DOHH2 (cell line): Measurements from ENCODE around the gene MIB2.

ENCODE experiments used
- H3F3A ChIP-seq: fragments of 200-600 bp; sonication (generic), shearing (Covaris generic); 2 replicates; pipeline ENCODE4 v1.6.0; 2016; ENCODE audit warnings: antibody characterized with exemption, mild to moderate bottlenecking; ENCODE audit not compliant: control insufficient read depth, insufficient read depth
- H3K27ac ChIP-seq: fragments of 200-600 bp; sonication (generic); 2 replicates; pipeline ENCODE4 v1.5.1; 2014; ENCODE audit warnings: low read depth, mild to moderate bottlenecking, low read length, moderate library complexity
- H3K27me3 ChIP-seq: fragments of 200-600 bp; sonication (generic); 2 replicates; pipeline ENCODE4 v1.6.1; 2014; ENCODE audit warnings: mild to moderate bottlenecking, low read length, mixed read lengths; ENCODE audit not compliant: control insufficient read depth
- H3K36me3 ChIP-seq: fragments of 200-600 bp; sonication (generic); 2 replicates; pipeline ENCODE4 v1.6.1; 2014; ENCODE audit warnings: mild to moderate bottlenecking, low read length, moderate library complexity, mixed read lengths; ENCODE audit not compliant: control insufficient read depth
- H3K4me1 ChIP-seq: fragments of 200-600 bp; sonication (generic); 2 replicates; pipeline ENCODE4 v1.6.1; 2014; ENCODE audit warnings: mild to moderate bottlenecking, low read length, mixed read lengths; ENCODE audit not compliant: control insufficient read depth
- H3K4me2 ChIP-seq: fragments of 200-600 bp; sonication (generic); 2 replicates; pipeline ENCODE4 v1.6.0; 2014; ENCODE audit warnings: mild to moderate bottlenecking, low read length, moderate library complexity
- H3K4me3 ChIP-seq: fragments of 200-600 bp; sonication (generic); 2 replicates; pipeline ENCODE4 v1.5.1; 2014; ENCODE audit warnings: mild to moderate bottlenecking, low read length, mixed read lengths
- H3K79me2 ChIP-seq: fragments of 200-600 bp; sonication (generic); 2 replicates; pipeline ENCODE4 v1.6.1; 2014; ENCODE audit warnings: mild to moderate bottlenecking, low read length, mixed read lengths; ENCODE audit not compliant: control insufficient read depth
- H3K9me2 ChIP-seq: fragments of 200-600 bp; sonication (generic); replicated peaks from 2 replicates; pipeline ENCODE4 v1.6.1; 2014; ENCODE audit warnings: mild to moderate bottlenecking, low read length, mixed read lengths; ENCODE audit not compliant: control insufficient read depth
- H3K9me3 ChIP-seq: fragments of 200-600 bp; sonication (generic); 2 replicates; pipeline ENCODE4 v1.6.1; 2014; ENCODE audit warnings: antibody characterized with exemption, low read length, mixed read lengths; ENCODE audit not compliant: control insufficient read depth, insufficient read depth
- H4K20me1 ChIP-seq: fragments of 200-600 bp; sonication (generic); 2 replicates; pipeline ENCODE4 v1.6.0; 2014; ENCODE audit warnings: low read depth, mild to moderate bottlenecking, antibody characterized with exemption, low read length, moderate library complexity; ENCODE audit not compliant: control insufficient read depth, insufficient read depth
- CTCF ChIP-seq: fragments of 200-600 bp; sonication (generic); IDR thresholded peaks from one replicate; pipeline ENCODE4 v1.5.1; 2014; ENCODE audit warnings: antibody characterized with exemption, mild to moderate bottlenecking, low read depth, low read length; ENCODE audit not compliant: poor library complexity, severe bottlenecking
- EZH2phosphoT487 ChIP-seq: fragments of 200-600 bp; sonication (generic); IDR thresholded peaks from 2 replicates; pipeline ENCODE4 v1.6.1; 2017; ENCODE audit warnings: borderline replicate concordance, mild to moderate bottlenecking, antibody characterized with exemption, low read length, moderate library complexity, mixed read lengths

The MIB2 gene

GRCh38 chr1:1583347-1584010, 31.8 kb upstream of the MIB2 start:
- Histone ChIP-seq H3K9me3 (no peaks in the 10 kb centered on the region), H3F3A (no peaks in the 10 kb centered on the region), H3K4me2 (no peak overlapping the region)

GRCh38 chr1:1591452-1591851, 23.8 kb upstream of the MIB2 start:
- Histone ChIP-seq H3K4me3 (no peak overlapping the region), H3K9me3 (no peaks in the 10 kb centered on the region), H3K9me2 (no peaks in the 10 kb centered on the region), H3F3A (no peaks in the 10 kb centered on the region), H3K27me3 (peaks cover 6% of the 10 kb centered on the region), H4K20me1 (no peaks in the 10 kb centered on the region), H3K4me1 (peaks cover 11% of the 10 kb centered on the region), H3K27ac (no peak overlapping the region), H3K79me2 (no peaks in the 10 kb centered on the region), H3K36me3 (no peaks in the 10 kb centered on the region), H3K4me2 (0 out of 2 replicates have a peak overlapping the region, but pooled peaks have one; percentile 19)
- TF ChIP-seq CTCF (no peak), EZH2phosphoT487 (no peak)

More at GRCh38 chr1:1583347-1584010, 31.8 kb upstream of the MIB2 start:
- H3K9me2 ChIP-seq: no peaks in the 10 kb centered on the region
- no peaks in the 10 kb centered on the region for H3K79me2 ChIP-seq
- H3K36me3 ChIP-seq: no peaks in the 10 kb centered on the region
- no peaks in the 10 kb centered on the region for H3K4me1 ChIP-seq
- no peaks in the 10 kb centered on the region for H4K20me1 ChIP-seq
- TF ChIP-seq CTCF (no peak), EZH2phosphoT487 (no peak)
- H3K27ac ChIP-seq: no peak overlapping the region
- H3K27me3 ChIP-seq: peaks cover 6% of the 10 kb centered on the region; the same call in 1 of the 2 replicates
- H3K4me3 ChIP-seq: no peak overlapping the region

- no peaks in the 10 kb centered on the region for H3K36me3 ChIP-seq
- no peaks in the 10 kb centered on the region for H3K9me3 ChIP-seq
- H3K4me1 ChIP-seq: peaks cover 19% of the 10 kb centered on the region
Measured at GRCh38 chr1:1593834-1594601, 21.3 kb upstream of the MIB2 start.

More at GRCh38 chr1:1593834-1594601, 21.3 kb upstream of the MIB2 start:
- no peak overlapping the region for H3K4me3 ChIP-seq
- no peaks in the 10 kb centered on the region for H3F3A ChIP-seq
- H3K79me2 ChIP-seq: no peaks in the 10 kb centered on the region
- no peak overlapping the region for H3K27ac ChIP-seq
- peaks cover 21% of the 10 kb centered on the region for H3K27me3 ChIP-seq
- H3K4me2 ChIP-seq: no peak overlapping the region
- H3K9me2 ChIP-seq: no peaks in the 10 kb centered on the region
- TF ChIP-seq EZH2phosphoT487 (no peak), CTCF (no peak)
- H4K20me1 ChIP-seq: 0 out of 2 replicates have a peak, but pooled peaks cover 3% of the 10 kb centered on the region
